ENCODE measurements around the gene CD38.

The CD38 gene

DNA sequence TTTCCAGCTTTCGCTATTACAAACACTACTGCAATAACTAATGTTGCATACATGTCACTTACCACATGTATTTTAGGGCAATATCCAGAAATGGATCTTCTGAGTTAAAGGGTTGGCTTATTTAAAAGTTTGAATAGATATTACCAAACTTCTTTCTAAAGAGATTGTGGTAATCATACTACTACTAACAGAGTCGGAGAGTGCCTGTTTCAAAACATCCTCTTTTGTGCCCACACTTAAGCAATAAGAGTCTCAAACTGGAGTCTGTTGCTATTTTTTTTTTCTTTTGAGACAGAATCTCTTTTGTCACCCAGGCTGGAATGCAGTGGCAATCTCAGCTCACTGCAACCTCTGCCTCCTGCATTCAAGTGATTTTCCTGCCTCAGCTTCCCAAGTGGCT is 124.6 kb downstream of the CD38 start:
- DNase-seq: no peak

All from NCI-H69 (cell line).